ENCODE results near the gene SAPCD1.

Gene SAPCD1

DNA sequence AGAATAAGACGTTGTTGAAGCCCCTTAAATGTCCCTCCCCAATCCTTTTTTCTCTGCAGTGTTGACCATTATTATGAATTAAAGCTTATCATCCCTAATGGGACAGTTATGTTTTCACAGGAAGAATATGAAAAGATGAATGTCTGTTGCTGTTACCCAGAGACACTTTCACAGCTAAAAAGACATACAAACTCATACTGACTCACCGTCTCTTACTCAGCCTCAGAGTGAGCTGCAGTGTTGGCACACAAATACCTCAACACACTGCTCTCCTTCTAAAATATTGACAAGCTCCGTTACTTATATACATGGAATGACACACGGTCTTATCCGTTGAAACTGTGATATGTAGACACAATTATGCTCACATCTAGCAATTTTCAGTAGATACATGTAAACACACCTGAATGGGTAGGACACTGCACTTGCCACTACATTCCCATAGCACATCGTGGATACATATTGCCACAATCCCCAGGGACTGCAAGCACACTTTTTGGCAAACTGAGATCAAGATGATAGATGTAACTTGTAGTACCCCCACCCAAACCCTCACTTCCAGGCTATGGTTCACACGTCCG lies 9.6 kb upstream of the SAPCD1 start:
- peak; percentile 96 for DNase-seq (ENCODE audit: low spot score)

DNA sequence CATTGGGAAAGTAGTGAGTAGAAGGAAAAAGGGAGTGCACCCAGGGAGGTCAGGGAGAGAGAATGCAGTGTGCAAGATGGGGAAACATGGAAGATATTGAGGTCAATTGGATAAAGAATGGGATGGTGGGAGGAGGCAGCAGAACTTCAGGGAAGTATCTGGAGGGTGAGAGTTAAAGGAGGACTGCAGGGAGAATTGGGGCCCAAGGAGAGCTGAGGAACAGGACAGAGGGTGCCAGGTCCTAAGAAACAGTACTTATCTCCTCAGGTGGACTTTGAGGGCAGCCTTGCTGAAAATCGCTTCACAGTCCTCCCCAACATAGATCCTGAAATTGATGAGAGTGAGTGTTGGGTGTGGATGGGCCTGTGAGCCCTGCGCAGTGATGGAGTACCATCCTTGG lies 4.2 kb upstream of the SAPCD1 start:
- DNase-seq (ENCODE audit: low spot score) = no peak

DNA sequence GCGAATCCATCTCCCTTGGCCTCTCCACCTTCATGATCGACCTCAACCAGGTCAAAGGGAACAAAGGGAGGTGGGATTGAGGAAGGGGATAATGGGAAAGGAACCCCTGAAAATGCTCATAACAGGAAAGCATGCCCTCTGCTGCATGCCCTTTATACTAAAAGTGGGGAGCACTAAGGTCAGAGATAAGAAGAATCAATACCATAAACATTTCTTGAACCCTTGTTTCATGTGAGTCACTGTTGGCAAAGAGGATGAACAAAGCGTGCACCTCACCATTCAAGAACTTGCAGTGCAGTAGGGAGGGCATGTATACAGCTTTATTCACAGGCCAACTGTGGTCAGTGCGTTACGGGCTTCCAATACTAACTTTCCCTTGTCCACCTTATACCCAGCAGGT lies 1.7 kb upstream of the SAPCD1 start:
- no peak for DNase-seq (ENCODE audit: low spot score)

DNA sequence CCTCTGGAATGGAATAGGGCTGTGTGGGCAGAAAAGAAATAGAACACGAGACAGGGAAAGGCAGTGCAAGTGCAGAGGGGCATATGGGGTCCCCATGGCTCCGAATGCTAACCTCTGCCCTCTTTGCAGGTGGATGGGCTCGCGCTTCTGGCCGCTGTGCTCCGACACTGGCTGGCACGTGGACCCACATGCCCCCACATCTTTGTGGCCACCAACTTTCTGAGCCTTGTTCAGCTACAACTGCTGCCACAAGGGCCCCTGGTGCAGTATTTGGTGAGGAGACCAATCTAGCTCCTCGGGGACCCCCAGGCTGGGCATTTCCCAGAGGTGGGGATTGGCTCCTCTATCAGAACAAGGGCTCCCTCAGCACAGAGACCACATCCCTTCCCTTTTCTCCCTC lies 1.1 kb upstream of the SAPCD1 start:
- no peak for DNase-seq (ENCODE audit: low spot score)

- DNase-seq (ENCODE audit: low spot score) = no peak
These were observed 592 bp downstream of the SAPCD1 start for GRCh38 chr6:31762878-31763618.

DNA sequence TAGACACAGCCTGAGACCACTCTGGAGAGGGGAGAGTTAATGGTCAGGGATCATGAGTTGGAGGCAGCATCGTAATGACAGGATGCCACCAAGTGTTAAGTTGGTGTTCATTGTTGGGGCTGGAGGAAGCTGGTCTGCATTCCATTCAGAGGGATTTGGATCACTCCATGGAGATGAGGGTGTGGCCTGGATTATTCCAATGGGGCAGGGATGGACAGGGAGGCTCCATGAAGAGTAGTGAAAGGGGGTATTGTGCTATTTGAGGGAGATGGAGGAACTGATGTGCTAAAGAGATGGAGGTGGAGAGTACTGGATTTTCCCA lies 1.1 kb downstream of the SAPCD1 start:
- peak; percentile 35 for DNase-seq (ENCODE audit: low spot score)

DNA sequence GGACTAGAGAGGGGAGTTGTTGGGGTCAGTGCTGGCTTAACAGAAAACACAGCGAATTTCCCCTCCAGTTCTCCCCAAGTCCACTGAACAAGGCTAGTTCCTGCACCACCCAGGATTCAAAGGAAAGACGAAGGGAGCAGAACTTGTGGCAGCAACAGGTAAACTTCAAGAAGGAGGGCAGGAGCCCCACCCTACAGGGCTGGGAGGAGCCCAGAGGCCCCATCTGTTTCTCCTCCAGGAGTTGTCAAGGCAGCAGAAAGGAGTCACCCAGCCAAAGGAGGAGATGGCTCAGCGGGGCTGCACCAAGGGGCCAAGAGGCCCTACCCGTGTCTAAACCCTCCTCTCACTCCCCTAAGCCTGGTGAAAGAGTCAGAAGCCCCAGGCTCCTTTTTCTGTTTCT lies 1.7 kb downstream of the SAPCD1 start:
- no peak for DNase-seq (ENCODE audit: low spot score)

GRCh38 chr6:31765559-31765909 lies 3.1 kb downstream of the SAPCD1 start:
- no peak for DNase-seq (ENCODE audit: low spot score)

- DNase-seq (ENCODE audit: low spot score) = no peak
These were observed 3.7 kb downstream of the SAPCD1 start for GRCh38 chr6:31765910-31766794.

DNA sequence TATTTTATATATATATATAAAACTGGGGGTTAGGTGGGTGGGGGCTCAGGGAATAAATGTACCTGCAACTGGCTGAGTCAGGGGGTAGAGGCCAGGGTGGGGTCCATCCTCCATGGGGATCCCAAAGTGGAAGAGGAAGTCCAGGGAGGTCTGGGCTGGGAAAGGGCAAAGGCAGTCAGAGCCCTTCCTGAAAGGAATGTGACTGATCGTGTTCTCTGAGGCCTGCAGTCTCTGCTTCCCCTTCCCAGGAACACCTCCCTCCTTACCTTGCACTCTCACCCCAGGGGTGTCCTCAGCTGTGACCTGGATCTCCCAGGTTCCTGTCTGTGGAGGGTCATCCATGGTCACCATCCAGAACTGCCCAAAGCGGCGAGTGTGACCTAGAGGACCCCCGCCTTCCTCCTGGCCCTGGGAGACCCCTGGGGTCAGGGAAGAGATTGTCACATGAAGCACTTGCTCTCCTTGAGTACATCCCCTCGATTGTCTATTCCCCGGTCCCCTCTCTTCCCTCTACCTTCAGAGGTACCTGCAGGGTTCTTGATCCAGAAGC lies 4.7 kb downstream of the SAPCD1 start:
- DNase-seq (ENCODE audit: low spot score) = no peak

DNA sequence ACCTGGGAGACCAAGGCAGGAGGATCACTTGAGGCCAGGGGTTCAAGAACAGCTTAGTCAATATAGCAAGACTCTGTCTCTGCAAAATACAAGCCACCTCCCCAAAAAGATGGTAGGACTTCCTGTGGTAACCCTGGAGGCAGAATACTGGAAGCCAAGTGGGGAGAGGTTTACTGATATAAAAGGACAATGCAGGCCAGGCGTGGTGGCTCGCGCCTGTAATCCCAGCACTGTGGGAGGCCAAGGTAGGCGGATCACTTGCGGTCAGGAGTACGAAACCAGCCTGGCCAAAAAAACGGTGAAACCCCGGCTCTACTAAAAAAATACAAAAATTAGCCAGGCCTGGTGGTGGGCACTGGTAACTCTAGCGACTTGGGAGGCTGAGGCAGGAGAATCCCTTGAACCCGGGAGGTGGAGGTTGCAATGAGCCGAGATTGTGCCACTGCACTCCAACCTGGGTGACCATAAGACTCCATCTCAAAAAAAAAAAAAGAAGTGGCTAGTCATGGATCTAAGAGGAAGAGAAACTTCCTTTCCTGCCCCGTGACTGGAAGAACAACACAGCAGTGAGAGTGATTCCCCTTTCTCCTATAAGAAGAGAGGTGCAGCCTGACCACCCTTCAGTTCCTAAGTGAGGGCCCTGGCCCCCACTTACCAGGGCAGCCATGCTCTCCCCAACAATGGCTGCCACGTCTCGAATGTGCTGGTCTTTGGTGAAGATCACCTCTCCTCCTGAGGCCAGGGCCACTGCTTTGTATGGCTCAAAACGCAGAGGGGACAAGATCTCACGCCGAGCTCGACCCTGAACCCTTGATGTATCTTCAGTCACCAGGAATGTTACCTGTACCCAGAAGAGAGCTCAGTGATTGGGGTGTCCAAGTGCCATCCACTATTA lies 6.2 kb downstream of the SAPCD1 start:
- DNase-seq (ENCODE audit: low spot score) = no peak

DNA sequence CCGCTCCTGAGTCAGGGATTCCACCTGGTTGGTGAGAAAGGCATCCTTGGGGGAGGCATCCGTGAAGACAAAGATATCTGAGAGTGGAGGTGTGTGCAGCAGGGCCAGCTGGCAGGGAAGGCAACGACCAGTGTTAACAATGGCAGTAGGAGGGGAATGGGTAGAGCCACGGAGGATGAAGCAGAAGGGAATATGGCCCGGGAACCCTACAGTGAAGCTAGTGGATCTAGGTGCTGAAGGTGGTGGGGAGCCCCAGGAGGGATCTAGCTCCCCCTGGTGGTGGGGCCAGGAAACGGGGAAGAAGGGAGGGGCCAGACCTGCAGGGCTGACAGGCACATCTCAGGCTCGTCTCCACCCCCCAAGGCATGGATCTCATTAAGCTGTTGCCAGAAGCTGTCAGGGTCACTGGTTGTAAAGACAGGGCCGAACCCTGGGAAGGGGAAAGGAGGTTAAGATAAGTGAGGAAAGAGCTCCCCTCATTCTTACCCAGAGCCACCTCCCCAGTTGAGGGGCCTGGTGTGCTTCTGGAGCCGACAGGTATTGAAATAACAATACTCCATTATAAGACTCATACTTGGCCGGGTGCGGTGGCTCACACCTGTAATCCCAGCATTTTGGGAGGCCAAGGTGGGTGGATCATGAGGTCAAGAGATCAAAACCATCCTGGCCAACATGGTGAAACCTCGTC lies 7.4 kb downstream of the SAPCD1 start:
- peak; percentile 66 for DNase-seq (ENCODE audit: low spot score)

- no peak for DNase-seq (ENCODE audit: low spot score)
These were observed 8.4 kb downstream of the SAPCD1 start for GRCh38 chr6:31770860-31771259.

- DNase-seq (ENCODE audit: low spot score) = peak; percentile 46
These were observed 9.5 kb downstream of the SAPCD1 start for GRCh38 chr6:31771992-31772358.

GRCh38 chr6:31775184-31775583 lies 12.7 kb downstream of the SAPCD1 start:
- no peak for DNase-seq (ENCODE audit: low spot score)

- no peak for DNase-seq (ENCODE audit: low spot score)
These were observed 13.4 kb downstream of the SAPCD1 start for GRCh38 chr6:31775633-31776484.

DNA sequence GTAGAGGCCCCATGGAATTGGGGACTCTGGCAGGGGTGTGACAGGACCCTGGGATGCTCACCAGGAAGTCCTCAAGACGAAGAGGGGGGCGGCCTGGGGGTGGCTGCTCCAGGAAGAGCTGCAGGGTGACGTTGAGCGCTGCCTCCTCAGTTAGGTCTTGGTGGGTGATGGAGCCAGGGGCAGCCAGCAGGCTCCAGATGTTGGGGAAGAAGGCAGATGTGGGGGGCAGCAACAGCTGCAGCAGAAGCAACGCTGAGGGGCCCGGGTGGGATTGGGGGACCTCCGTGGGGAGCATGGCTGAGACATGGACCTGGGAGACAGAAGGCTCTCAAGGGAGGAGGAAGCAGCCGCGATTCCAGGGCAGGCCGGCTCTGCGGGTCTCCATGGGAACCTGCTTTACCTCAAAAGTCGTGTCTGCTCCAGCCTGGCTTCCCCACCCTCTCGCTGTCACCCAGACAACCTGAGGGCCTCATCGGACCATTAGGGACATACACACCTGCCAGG lies 14.1 kb downstream of the SAPCD1 start:
- no peak for DNase-seq (ENCODE audit: low spot score)

GRCh38 chr6:31776989-31777666 lies 14.7 kb downstream of the SAPCD1 start, which contains the start of gene VWA7:
VWA7 (minus strand) TSS chr6:31777328; CDS start chr6:31776779, 549 bp downstream.
- DNase-seq (ENCODE audit: low spot score) = peak; percentile 67

DNA sequence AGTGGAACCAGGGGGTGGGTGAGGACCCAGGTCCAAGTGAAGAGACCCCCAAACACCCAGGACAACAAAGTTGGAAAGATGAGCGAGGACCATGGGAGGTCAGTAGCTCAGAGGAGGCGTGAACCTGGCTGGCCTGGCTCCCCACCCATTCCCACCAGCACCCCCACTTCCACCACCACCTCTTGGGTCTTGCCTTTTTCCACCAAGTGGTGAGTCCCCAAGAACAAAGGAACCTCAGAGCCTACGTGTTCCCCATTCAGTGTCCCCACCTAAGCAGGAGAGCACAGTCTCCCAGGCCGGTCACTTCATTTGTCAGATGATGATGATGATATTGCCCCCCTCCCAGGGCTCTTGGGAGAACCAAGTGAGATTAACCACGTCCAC lies 15.2 kb downstream of the SAPCD1 start:
- DNase-seq (ENCODE audit: low spot score) = no peak

DNA sequence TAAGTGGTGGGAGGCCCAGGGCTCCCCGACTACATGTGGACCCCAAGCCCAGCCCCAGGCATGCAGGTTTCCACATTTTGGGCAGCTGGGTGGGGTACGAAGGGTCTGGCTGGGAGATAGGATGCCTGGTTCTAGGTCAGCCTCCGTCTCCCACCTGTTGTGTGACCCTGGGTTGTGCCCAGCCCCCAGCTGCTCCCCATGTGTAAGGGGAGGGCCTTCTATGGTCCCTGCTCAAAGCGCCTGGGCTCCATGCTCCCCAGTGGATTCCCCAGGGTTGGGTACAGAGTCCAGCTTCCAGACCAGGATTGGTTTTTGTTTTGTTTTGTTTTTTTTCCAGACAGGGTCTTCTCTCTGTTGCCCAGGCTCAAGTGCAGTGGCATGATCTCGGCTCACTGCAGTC lies 15.7 kb downstream of the SAPCD1 start:
- no peak for DNase-seq (ENCODE audit: low spot score)

Data from RKO (cell line).